PC-9 (cell line): ENCODE measurements around the gene CEACAM6. TPM values are rescaled to one million over a fixed set of nuclear protein-coding genes. Genes with fewer than 3 reads are reported as not detected.
A peak's percentile ranks its signal among the peaks of the same experiment; 100 is the strongest.

Source experiments
- BruUV-seq: library from RNA; stranded (reverse); fragments of 400-500 nt; replicated peaks from 2 replicates; lab custom pipeline; 2021; lab: Mats Ljungman, UMichigan
- CTCF ChIA-PET: fragments of 300-600 bp; sonication (Branson Sonifier 250); formaldehyde crosslinking; loops from one replicate; lab custom pipeline; 2022; ENCODE audit warnings: antibody characterized with exemption; lab: Charles Lee
- POLR2A ChIA-PET: fragments of 300-600 bp; sonication (Branson Sonifier 250); formaldehyde crosslinking; loops from one replicate; lab custom pipeline; 2022; ENCODE audit warnings: antibody characterized with exemption; ENCODE audit not compliant: unreplicated experiment; lab: Charles Lee
- DNase-seq, 2 experiments: peaks; one replicate each; pipeline versions ENCODE4 v3.0.0 to v3.0.0-alpha.2; 2015 to 2022; ENCODE audit warnings: mixed read lengths in 1 of 2
- H2AFZ ChIP-seq: fragments of 200-600 bp; sonication (generic); 2 replicates; pipeline ENCODE4 v1.8.1; 2017; ENCODE audit warnings: antibody characterized with exemption
- H3F3A ChIP-seq: fragments of 200-600 bp; sonication (generic); 2 replicates; pipeline ENCODE4 v1.8.1; 2017; ENCODE audit warnings: antibody characterized with exemption, mild to moderate bottlenecking, low read depth; ENCODE audit not compliant: insufficient read depth
- H3K27ac ChIP-seq: fragments of 200-600 bp; sonication (generic); 2 replicates; pipeline ENCODE4 v1.6.1; 2016; ENCODE audit warnings: mixed run types
- H3K27me3 ChIP-seq: fragments of 200-600 bp; sonication (generic); 2 replicates; pipeline ENCODE4 v1.6.1; 2016; ENCODE audit warnings: low read depth, mixed run types; ENCODE audit not compliant: insufficient read depth
- H3K36me3 ChIP-seq: fragments of 200-600 bp; sonication (generic); 2 replicates; pipeline ENCODE4 v1.6.1; 2016; ENCODE audit warnings: low read depth, mixed run types
- H3K4me1 ChIP-seq: fragments of 200-600 bp; sonication (generic); replicated peaks from 2 replicates; pipeline ENCODE4 v1.6.1; 2016; ENCODE audit warnings: mixed run types; ENCODE audit not compliant: insufficient read depth
- H3K4me2 ChIP-seq: fragments of 200-600 bp; sonication (generic); 2 replicates; pipeline ENCODE4 v1.6.1; 2017; ENCODE audit warnings: mixed run types
- H3K4me3 ChIP-seq: fragments of 200-600 bp; sonication (generic); 2 replicates; pipeline ENCODE4 v1.6.1; 2016; ENCODE audit warnings: mixed run types
- H3K79me2 ChIP-seq: fragments of 200-600 bp; sonication (generic); 2 replicates; pipeline ENCODE4 v1.6.1; 2017; ENCODE audit warnings: low read depth, mixed run types
- H3K9me2 ChIP-seq: fragments of 200-600 bp; sonication (generic); 2 replicates; pipeline ENCODE4 v1.8.1; 2017; ENCODE audit warnings: mild to moderate bottlenecking; ENCODE audit not compliant: insufficient read depth
- H3K9me3 ChIP-seq: fragments of 200-600 bp; sonication (generic); 2 replicates; pipeline ENCODE4 v1.8.1; 2016; ENCODE audit warnings: low read depth; ENCODE audit not compliant: insufficient read depth
- H4K20me1 ChIP-seq: fragments of 200-600 bp; sonication (generic); 2 replicates; pipeline ENCODE4 v1.8.1; 2017; ENCODE audit not compliant: insufficient read depth
- EZH2 ChIP-seq: fragments of 200-600 bp; sonication (generic); IDR thresholded peaks from 2 replicates; pipeline ENCODE4 v1.8.0; 2017; ENCODE audit warnings: antibody characterized with exemption, low read depth
- intact Hi-C: fragments of 100-400 bp; cut with micrococcal nuclease; formaldehyde crosslinking; loops from one replicate; pipeline ENCODE4 v1.10.0; 2022; ENCODE audit not compliant: unreplicated experiment
- total RNA-seq: library from RNA; stranded (reverse); gene quantifications from 2 replicates; pipeline ENCODE4 v1.2.3, GENCODE V29; 2021
- TF ChIP-seq, protein P1 (sequence below): fragments of 200-600 bp; sonication (generic); conservative IDR thresholded peaks from 2 replicates; pipeline ENCODE4 v1.6.1; 2017; ENCODE audit warnings: mixed run types, antibody characterized with exemption, mild to moderate bottlenecking, moderate library complexity

CEACAM6 gene
- total RNA-seq, 1 experiment from 2014 or later: 468 TPM

DNA sequence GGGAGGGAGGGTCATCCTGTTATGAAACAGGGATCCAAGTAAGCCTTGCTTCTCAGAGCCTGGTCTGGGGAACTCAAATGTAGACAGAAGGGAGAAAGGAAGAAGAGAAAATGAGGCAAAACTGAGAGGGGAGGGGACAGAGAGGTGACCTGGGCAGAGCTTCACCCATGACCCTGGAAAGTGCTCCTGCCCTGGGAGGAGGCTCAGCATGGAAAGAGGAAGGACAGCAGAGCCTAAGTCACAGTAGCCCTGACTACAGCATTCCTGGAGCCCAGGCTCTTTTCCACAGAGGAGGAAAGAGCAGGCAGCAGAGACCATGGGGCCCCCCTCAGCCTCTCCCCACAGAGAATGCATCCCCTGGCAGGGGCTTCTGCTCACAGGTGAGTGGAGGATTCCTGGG is 41.0 kb downstream of the CEACAM6 start, which contains the start of gene CEACAM3:
Gene CEACAM3 (plus strand): TSS at position 226 of the 400 bp plus-strand sequence. CDS start 91 bp downstream, at position 317.
- no peak within 1 kb of the TSS for H3K4me3 ChIP-seq
- ChIA-PET POLR2A (no interaction called here), CTCF (interaction anchor here (1.4 kb wide), 1 partner anchor 11 kb away, joined by 3 read pairs; no protein-coding TSS in a partner anchor)
- DNase-seq: no peak
- no peaks in the 10 kb centered on the region for H3K36me3 ChIP-seq
- H3K27ac ChIP-seq: no peak within 1 kb of the TSS
- H3K27me3 ChIP-seq: no peaks in the 10 kb centered on the region
- H4K20me1 ChIP-seq: no peaks in the 10 kb centered on the region
- intact Hi-C loops: no loop called here
- no peaks in the 10 kb centered on the region; the same call in 1 of the 2 replicates for H3K9me3 ChIP-seq
- no peak within 1 kb of the TSS for H2AFZ ChIP-seq
- TF ChIP-seq EZH2: no peak
- TF ChIP-seq, protein P1, sequence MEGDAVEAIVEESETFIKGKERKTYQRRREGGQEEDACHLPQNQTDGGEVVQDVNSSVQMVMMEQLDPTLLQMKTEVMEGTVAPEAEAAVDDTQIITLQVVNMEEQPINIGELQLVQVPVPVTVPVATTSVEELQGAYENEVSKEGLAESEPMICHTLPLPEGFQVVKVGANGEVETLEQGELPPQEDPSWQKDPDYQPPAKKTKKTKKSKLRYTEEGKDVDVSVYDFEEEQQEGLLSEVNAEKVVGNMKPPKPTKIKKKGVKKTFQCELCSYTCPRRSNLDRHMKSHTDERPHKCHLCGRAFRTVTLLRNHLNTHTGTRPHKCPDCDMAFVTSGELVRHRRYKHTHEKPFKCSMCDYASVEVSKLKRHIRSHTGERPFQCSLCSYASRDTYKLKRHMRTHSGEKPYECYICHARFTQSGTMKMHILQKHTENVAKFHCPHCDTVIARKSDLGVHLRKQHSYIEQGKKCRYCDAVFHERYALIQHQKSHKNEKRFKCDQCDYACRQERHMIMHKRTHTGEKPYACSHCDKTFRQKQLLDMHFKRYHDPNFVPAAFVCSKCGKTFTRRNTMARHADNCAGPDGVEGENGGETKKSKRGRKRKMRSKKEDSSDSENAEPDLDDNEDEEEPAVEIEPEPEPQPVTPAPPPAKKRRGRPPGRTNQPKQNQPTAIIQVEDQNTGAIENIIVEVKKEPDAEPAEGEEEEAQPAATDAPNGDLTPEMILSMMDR: no peak
- peaks cover 26% of the 10 kb centered on the region for H3F3A ChIP-seq
- H3K4me2 ChIP-seq: no peak within 1 kb of the TSS
- H3K79me2 ChIP-seq: no peaks in the 10 kb centered on the region
- peaks cover 65% of the 10 kb centered on the region for H3K4me1 ChIP-seq
- BruUV-seq: no TSS peak
- no peaks in the 10 kb centered on the region for H3K9me2 ChIP-seq

DNA sequence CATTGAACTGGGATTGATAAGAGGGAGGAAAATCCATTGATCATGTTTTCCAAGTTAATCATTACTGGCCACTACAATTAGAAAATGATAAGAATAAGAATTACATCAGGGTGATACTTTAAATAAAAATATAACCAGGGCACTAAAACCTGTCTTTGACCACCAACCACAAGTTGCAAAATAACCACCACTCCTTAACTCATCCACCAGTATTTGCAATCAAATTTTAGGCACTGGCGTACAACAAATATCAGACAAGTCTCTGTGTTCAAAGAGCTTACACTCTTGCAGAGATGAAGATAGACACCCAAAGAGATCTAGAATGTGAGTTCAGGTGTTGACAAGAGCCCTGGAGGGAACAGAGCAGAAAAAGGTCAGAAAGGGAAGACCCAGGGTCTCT is 41.6 kb downstream of the CEACAM6 start:
- Histone ChIP-seq H3F3A (peaks cover 27% of the 10 kb centered on the region), H4K20me1 (no peaks in the 10 kb centered on the region), H3K9me2 (no peaks in the 10 kb centered on the region), H3K4me2 (no peak overlapping the region), H3K79me2 (no peaks in the 10 kb centered on the region), H3K27me3 (no peaks in the 10 kb centered on the region), H2AFZ (no peak overlapping the region), H3K9me3 (no peaks in the 10 kb centered on the region; the same call in 1 of the 2 replicates), H3K4me1 (peaks cover 65% of the 10 kb centered on the region), H3K36me3 (no peaks in the 10 kb centered on the region), H3K27ac (no peak overlapping the region), H3K4me3 (no peak overlapping the region)
- no peak for DNase-seq
- TF ChIP-seq EZH2: no peak
- TF ChIP-seq, protein P1: no peak
- BruUV-seq: no TSS peak
- intact Hi-C loops: no loop called here
- ChIA-PET CTCF (no interaction called here), POLR2A (no interaction called here)

DNA sequence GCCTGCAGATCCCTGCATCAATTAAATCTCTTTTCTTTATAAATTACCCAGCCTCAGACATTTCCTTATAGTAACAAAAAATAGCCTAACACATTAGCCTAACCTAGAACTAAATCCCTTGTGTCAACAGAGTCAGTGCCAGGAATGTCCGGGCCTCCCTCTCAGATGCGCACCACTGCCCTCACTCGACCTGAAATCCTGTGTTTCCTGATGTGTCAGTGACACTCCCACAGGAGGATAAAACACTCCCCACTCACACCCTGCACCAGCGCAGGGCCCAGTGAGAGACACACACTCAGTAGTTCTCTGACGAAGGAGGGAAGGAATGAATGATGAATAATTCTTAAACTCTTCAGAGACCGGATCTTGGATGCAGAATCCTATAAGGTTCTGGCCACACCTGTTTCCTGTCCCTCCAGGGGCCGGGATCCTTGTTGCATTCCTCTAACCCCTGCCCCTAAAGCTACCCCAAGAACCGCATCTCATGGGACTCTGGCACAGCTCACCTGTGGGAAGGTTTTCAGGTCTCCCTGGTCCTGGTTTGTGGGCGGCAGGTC is 44.2 kb downstream of the CEACAM6 start:
- Histone ChIP-seq H3K4me1 (peaks cover 54% of the 10 kb centered on the region), H3K27me3 (no peaks in the 10 kb centered on the region), H3K36me3 (no peaks in the 10 kb centered on the region), H3K4me2 (peak overlapping the region; percentile 57), H3K79me2 (no peaks in the 10 kb centered on the region), H3K4me3 (no peak overlapping the region), H2AFZ (no peak overlapping the region), H3K27ac (peak overlapping the region; percentile 65), H3K9me2 (no peaks in the 10 kb centered on the region), H4K20me1 (no peaks in the 10 kb centered on the region), H3F3A (peaks cover 22% of the 10 kb centered on the region), H3K9me3 (no peaks in the 10 kb centered on the region; the same call in 1 of the 2 replicates)
- intact Hi-C loops: no loop called here
- ChIA-PET CTCF (no interaction called here), POLR2A (interaction anchor here (0.6 kb wide), 1 partner anchor 64 kb away, joined by 3 read pairs; no protein-coding TSS in a partner anchor)
- DNase-seq: peak; percentile 43 to 94
- TF ChIP-seq, protein P1: no peak
- no peak for TF ChIP-seq EZH2
- BruUV-seq: no TSS peak
